ENCODE data around the gene KRT6C.
"Not testable (repeated sequence)": the region's sequence is repeated elsewhere in the genome, so short reads cannot be mapped to it uniquely, and the experiment has no call there.

GRCh38 chr12:52492405-52492804 lies 18.8 kb upstream of the KRT6C start:
- TF ChIP-seq POLR2A, CTCF (IDR thresholded peaks at IDR 0.05): not testable (repeated sequence)
